MM.1S (cell line): ENCODE data around the gene PIGS.

Source experiments
- DNase-seq: peaks from one replicate; pipeline ENCODE4 v3.0.0-alpha.2; 2015
- H2AFZ ChIP-seq: fragments of 300-600 bp; sonication (generic); 2 replicates; pipeline ENCODE4 v1.6.0; 2016; ENCODE audit warnings: antibody characterized with exemption, low read length
- H3F3A ChIP-seq: fragments of 300-600 bp; sonication (generic); 2 replicates; pipeline ENCODE4 v1.6.1; 2016; ENCODE audit warnings: mild to moderate bottlenecking, antibody characterized with exemption, low read length, moderate library complexity, mixed read lengths; ENCODE audit not compliant: insufficient read depth
- H3K27ac ChIP-seq: fragments of 300-600 bp; sonication (generic); 2 replicates; pipeline ENCODE4 v1.5.1; 2016; ENCODE audit warnings: mild to moderate bottlenecking, low read length
- H3K27me3 ChIP-seq: fragments of 300-600 bp; sonication (generic); replicated peaks from 2 replicates; pipeline ENCODE4 v1.6.0; 2016; ENCODE audit warnings: low read length; ENCODE audit not compliant: insufficient read depth
- H3K36me3 ChIP-seq: fragments of 300-600 bp; sonication (generic); replicated peaks from 2 replicates; pipeline ENCODE4 v1.6.1; 2016; ENCODE audit warnings: mild to moderate bottlenecking, low read length, mixed read lengths; ENCODE audit not compliant: insufficient read depth
- H3K4me1 ChIP-seq: fragments of 300-600 bp; sonication (generic); 2 replicates; pipeline ENCODE4 v1.6.1; 2016; ENCODE audit warnings: low read length, mixed read lengths
- H3K4me2 ChIP-seq: fragments of 300-600 bp; sonication (generic); 2 replicates; pipeline ENCODE4 v1.6.0; 2016; ENCODE audit warnings: low read depth, low read length
- H3K4me3 ChIP-seq: fragments of 300-600 bp; sonication (generic); 2 replicates; pipeline ENCODE4 v1.5.1; 2016; ENCODE audit warnings: low read length, mixed read lengths
- H3K79me2 ChIP-seq: fragments of 300-600 bp; sonication (generic); 2 replicates; pipeline ENCODE4 v1.6.1; 2016; ENCODE audit warnings: mixed run types, low read length, mixed read lengths
- H3K9ac ChIP-seq: fragments of 300-600 bp; sonication (generic); 2 replicates; pipeline ENCODE4 v1.6.1; 2016; ENCODE audit warnings: low read length, mixed read lengths
- H3K9me2 ChIP-seq: fragments of 300-600 bp; sonication (generic); replicated peaks from 2 replicates; pipeline ENCODE4 v1.6.1; 2016; ENCODE audit warnings: mild to moderate bottlenecking, low read length, mixed read lengths; ENCODE audit not compliant: insufficient read depth
- H3K9me3 ChIP-seq: fragments of 300-600 bp; sonication (generic); replicated peaks from 2 replicates; pipeline ENCODE4 v1.6.1; 2016; ENCODE audit warnings: mild to moderate bottlenecking, low read length, mixed read lengths; ENCODE audit not compliant: insufficient read depth
- H4K20me1 ChIP-seq: fragments of 300-600 bp; sonication (generic); 2 replicates; pipeline ENCODE4 v1.6.1; 2016; ENCODE audit warnings: mild to moderate bottlenecking, low read length, moderate library complexity, mixed read lengths; ENCODE audit not compliant: insufficient read depth
- EZH2 ChIP-seq: fragments of 300-600 bp; sonication (generic); optimal IDR thresholded peaks from 2 replicates; pipeline ENCODE3; 2017; ENCODE audit warnings: low read depth, mild to moderate bottlenecking, antibody characterized with exemption, low read length, mixed read lengths
- EZH2phosphoT487 ChIP-seq: fragments of 300-600 bp; sonication (generic); IDR thresholded peaks from 2 replicates; pipeline ENCODE4 v1.6.1; 2018; ENCODE audit warnings: antibody characterized with exemption, low read length
- TF ChIP-seq, protein P1 (sequence below): fragments of 300-600 bp; sonication (generic); IDR thresholded peaks from 2 replicates; pipeline ENCODE4 v1.5.1; 2016; ENCODE audit warnings: antibody characterized with exemption, low read length, mixed read lengths

The PIGS gene

DNA sequence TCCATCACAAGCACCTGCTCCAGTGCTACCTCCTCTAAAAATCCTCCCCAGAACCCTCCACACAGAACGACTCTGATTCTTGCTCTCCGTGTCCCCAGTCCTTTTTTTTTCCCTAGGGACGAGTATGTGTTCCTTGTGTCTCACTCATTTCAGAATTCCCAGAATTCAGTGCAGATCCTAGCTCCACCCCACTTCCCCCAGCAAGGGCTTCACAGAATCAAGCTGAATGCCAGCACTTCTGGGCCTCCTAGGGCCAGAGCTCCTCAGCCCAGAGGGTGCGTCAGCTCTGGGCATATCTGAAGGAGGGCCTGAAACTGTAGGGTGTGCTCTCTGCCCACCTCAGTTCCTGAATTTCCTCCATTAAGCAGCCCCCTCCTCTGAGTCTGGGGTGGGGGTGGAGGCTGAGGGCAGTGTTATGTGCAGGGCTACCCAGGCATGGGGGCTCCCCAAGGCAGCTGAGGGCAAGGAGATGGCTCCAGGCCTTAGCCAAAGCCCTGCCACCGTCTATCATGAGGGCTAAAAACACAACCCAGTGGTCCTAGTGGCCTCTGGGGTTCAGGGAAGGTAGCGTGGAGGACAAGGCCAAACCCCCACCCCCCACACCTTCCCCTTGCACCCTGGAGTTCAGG lies 25.4 kb downstream of the PIGS start:
- no peaks in the 10 kb centered on the region for H3K4me1 ChIP-seq
- peaks cover 15% of the 10 kb centered on the region for H3K27me3 ChIP-seq

DNA sequence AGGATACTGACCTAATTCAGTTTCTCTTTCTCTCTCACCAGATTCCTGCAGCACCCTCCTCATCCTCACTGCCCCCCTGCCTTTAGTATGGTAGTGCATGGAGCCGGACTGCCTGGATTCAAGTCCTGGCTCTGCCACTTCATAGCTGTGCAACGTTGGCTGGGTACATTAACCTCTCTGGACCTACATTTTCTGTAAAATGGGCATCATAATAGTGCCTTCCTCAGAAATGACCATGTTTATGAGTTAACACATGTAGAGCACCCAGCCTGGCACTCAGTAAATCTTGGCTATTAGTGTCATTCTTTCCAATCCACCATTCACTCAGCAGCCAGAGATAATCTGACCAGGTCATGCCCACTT lies 26.2 kb downstream of the PIGS start:
- Histone ChIP-seq H3K9me2 (no peaks in the 10 kb centered on the region), H3K27ac (no peak overlapping the region), H3K79me2 (no peaks in the 10 kb centered on the region), H3K27me3 (peaks cover 17% of the 10 kb centered on the region), H3K9me3 (no peaks in the 10 kb centered on the region), H3K4me2 (no peak overlapping the region), H2AFZ (no peak overlapping the region), H3F3A (no peaks in the 10 kb centered on the region), H3K4me1 (no peaks in the 10 kb centered on the region), H3K4me3 (no peak overlapping the region), H3K9ac (no peak overlapping the region), H4K20me1 (no peaks in the 10 kb centered on the region), H3K36me3 (no peaks in the 10 kb centered on the region)
- no peak for TF ChIP-seq EZH2
- TF ChIP-seq EZH2phosphoT487, result no peak
- TF ChIP-seq, protein P1, sequence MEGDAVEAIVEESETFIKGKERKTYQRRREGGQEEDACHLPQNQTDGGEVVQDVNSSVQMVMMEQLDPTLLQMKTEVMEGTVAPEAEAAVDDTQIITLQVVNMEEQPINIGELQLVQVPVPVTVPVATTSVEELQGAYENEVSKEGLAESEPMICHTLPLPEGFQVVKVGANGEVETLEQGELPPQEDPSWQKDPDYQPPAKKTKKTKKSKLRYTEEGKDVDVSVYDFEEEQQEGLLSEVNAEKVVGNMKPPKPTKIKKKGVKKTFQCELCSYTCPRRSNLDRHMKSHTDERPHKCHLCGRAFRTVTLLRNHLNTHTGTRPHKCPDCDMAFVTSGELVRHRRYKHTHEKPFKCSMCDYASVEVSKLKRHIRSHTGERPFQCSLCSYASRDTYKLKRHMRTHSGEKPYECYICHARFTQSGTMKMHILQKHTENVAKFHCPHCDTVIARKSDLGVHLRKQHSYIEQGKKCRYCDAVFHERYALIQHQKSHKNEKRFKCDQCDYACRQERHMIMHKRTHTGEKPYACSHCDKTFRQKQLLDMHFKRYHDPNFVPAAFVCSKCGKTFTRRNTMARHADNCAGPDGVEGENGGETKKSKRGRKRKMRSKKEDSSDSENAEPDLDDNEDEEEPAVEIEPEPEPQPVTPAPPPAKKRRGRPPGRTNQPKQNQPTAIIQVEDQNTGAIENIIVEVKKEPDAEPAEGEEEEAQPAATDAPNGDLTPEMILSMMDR, result no peak
- DNase-seq, result no peak

More for the DNA sequence above, 25.4 kb downstream of the PIGS start:
- H3K79me2 ChIP-seq, result no peaks in the 10 kb centered on the region
- H3K9me2 ChIP-seq, result no peaks in the 10 kb centered on the region
- DNase-seq, result no peak
- H3K27ac ChIP-seq, result no peak overlapping the region
- no peak overlapping the region for H3K4me3 ChIP-seq
- no peak overlapping the region for H3K9ac ChIP-seq
- no peak overlapping the region for H3K4me2 ChIP-seq
- H3K36me3 ChIP-seq, result no peaks in the 10 kb centered on the region
- H4K20me1 ChIP-seq, result no peaks in the 10 kb centered on the region
- H3K9me3 ChIP-seq, result no peaks in the 10 kb centered on the region
- H3F3A ChIP-seq, result no peaks in the 10 kb centered on the region
- TF ChIP-seq EZH2 (no peak), EZH2phosphoT487 (no peak)
- TF ChIP-seq, protein P1, result no peak
- no peak overlapping the region for H2AFZ ChIP-seq

DNA sequence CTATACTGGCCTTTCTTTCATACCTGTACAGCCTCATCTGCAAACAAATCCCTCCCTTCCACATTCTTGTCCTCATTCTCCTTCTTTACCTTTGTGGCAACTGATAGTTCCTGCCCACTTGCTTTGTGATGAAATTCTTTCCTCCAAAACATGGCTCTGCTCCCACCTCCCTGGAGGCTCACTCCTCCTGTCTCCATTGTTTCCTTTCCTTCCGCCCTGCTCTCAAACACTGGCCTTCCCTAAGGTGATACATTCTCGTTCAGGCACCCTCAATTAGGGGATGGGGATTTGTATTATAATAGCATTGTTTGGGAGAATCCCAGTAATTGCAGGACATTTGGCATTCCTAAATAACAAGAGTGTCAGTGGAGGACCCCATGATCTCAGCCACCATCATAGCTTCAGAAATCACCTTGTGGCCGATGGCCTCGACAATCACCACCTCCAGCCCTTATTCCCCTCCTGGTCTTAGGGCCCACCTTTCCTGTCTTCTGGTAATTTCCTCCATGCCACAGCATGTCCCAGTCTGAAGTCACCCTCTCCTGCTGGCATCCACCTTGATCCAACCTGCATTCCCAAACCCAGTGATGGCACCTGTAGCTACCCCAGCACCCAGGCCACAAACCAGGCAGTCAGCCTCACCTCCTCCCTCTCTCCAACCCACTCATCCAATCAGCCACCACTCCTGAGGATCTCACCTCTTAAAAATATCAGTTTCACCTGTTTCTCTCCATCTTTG lies 26.8 kb downstream of the PIGS start:
- TF ChIP-seq, protein P1, result no peak
- no peak for TF ChIP-seq EZH2
- no peak for TF ChIP-seq EZH2phosphoT487
- no peak overlapping the region for H3K4me2 ChIP-seq
- H3K36me3 ChIP-seq, result no peaks in the 10 kb centered on the region
- H3K27me3 ChIP-seq, result peaks cover 23% of the 10 kb centered on the region
- no peaks in the 10 kb centered on the region for H3K9me3 ChIP-seq
- H3F3A ChIP-seq, result no peaks in the 10 kb centered on the region
- H3K4me3 ChIP-seq, result no peak overlapping the region
- no peaks in the 10 kb centered on the region for H3K4me1 ChIP-seq
- H3K79me2 ChIP-seq, result no peaks in the 10 kb centered on the region
- no peak overlapping the region for H2AFZ ChIP-seq
- no peak for DNase-seq
- H4K20me1 ChIP-seq, result no peaks in the 10 kb centered on the region
- H3K9me2 ChIP-seq, result no peaks in the 10 kb centered on the region
- H3K27ac ChIP-seq, result no peak overlapping the region
- no peak overlapping the region for H3K9ac ChIP-seq
